Subcutaneous abdominal adipose tissue (tissue), 5 donors: ENCODE measurements around the gene NR2F1-AS1.

Experiments
- H3K27ac ChIP-seq: one replicate; pipeline ENCODE4 v1.7.0; 2013; ENCODE audit warnings: low read depth, mild to moderate bottlenecking, inconsistent platforms, low read length, moderate library complexity
- H3K27me3 ChIP-seq, 5 donors: one replicate each; pipeline ENCODE4 v1.7.0; 2013; ENCODE audit warnings: low read length in 5 of 5, inconsistent platforms in 1 of 5; ENCODE audit not compliant: control insufficient read depth in 5 of 5, insufficient read depth in 4 of 5
- H3K36me3 ChIP-seq, 5 donors: one replicate each; pipeline ENCODE4 v1.7.0; 2013; ENCODE audit warnings: low read length in 5 of 5; ENCODE audit not compliant: control insufficient read depth in 5 of 5, insufficient read depth in 5 of 5
- H3K4me1 ChIP-seq, 5 donors: one replicate each; pipeline ENCODE4 v1.7.0; 2013; ENCODE audit warnings: low read length in 5 of 5, mild to moderate bottlenecking in 3 of 5, moderate library complexity in 1 of 5; ENCODE audit not compliant: control insufficient read depth in 5 of 5, insufficient read depth in 5 of 5
- H3K4me3 ChIP-seq, 5 donors: one replicate each; pipeline ENCODE4 v1.7.0; 2013; ENCODE audit warnings: low read length in 5 of 5, low read depth in 1 of 5
- H3K9ac ChIP-seq, 5 donors: one replicate each; pipeline ENCODE4 v1.7.0; 2013; ENCODE audit warnings: low read length in 5 of 5, mild to moderate bottlenecking in 4 of 5, moderate library complexity in 3 of 5
- H3K9me3 ChIP-seq, 5 donors: one replicate each; pipeline ENCODE4 v1.7.0; 2013; ENCODE audit warnings: low read length in 5 of 5; ENCODE audit not compliant: control insufficient read depth in 5 of 5
- donor health status: healthy.
- donor health status: healthy.
- donor health status: healthy.
- donor health status: healthy.
- donor health status: healthy.

Gene NR2F1-AS1

DNA sequence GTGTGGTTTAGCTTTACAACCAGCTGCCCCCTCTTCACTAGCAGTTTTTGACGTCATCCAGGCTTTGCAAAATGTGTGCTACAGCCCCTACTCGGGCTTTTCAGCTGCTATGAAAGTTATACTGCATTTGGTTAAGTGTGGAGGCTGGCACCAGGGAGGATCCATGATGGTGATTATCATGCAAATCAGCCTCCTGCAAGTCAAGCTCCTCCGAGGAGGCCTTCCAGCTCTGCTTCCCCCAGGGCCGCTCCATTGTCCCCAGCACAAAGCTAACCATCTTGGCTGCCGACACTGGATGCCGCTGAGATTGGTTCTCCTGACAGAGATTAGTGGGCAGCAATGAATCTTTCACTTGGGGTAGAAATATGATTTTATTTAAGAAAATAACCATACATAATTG is 159.6 kb downstream of the NR2F1-AS1 start:
- Histone ChIP-seq H3K4me3 (no peak overlapping the region), H3K9ac (no peak overlapping the region), H3K36me3 (no peaks in the 10 kb centered on the region), H3K27ac (no peak overlapping the region), H3K4me1 (peaks cover 0 to 19% (median 0%) of the 10 kb centered on the region in 5 donors), H3K27me3 (no peaks in the 10 kb centered on the region), H3K9me3 (no peaks in the 10 kb centered on the region)

DNA sequence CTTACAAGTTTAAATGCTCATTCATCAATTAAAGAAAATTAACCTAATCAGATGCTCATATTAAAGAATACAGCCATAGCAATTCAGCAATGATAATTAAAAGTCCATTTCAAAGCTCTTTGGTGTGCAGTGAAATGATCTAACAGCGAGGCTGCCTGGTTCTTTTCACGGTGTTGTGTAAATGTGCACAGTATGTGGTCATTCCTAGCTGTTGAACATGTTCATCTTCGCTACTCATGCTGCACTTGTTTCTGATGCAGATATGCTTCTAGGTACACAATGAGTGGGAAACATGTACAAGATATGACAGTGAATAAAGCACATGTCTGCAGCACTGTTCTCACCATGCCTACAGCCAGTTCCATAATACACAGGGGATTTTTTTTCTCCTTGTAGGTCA is 163.5 kb downstream of the NR2F1-AS1 start:
- Histone ChIP-seq H3K27me3 (no peaks in the 10 kb centered on the region), H3K36me3 (no peaks in the 10 kb centered on the region), H3K4me1 (peaks cover 0 to 3% (median 0%) of the 10 kb centered on the region in 5 donors), H3K27ac (no peak overlapping the region), H3K4me3 (no peak overlapping the region), H3K9me3 (no peaks in the 10 kb centered on the region), H3K9ac (no peak overlapping the region)

DNA sequence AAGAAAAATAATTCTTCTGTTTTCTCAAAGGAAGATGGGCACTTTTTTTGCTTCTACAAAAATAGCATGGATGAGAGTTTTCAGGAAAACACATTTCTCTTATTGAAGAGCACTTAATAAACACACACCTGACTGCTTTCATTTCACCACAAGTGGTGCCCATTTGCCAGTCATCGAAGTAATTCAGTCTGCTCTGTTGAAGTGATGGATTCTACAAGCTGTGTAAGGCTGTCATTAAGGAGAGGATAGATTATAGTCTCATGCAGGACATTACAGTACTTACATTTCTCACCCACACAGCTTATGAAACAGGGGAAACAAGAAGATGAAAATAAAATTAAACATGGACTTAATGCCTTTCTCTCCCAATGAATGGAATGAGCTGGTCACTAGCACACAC is 165.2 kb downstream of the NR2F1-AS1 start:
- H3K4me3 ChIP-seq, result no peak overlapping the region
- no peaks in the 10 kb centered on the region for H3K36me3 ChIP-seq
- H3K4me1 ChIP-seq, result no peaks in the 10 kb centered on the region
- H3K27me3 ChIP-seq, result no peaks in the 10 kb centered on the region
- H3K9ac ChIP-seq, result no peak overlapping the region
- H3K27ac ChIP-seq, result no peak overlapping the region
- H3K9me3 ChIP-seq, result no peaks in the 10 kb centered on the region

DNA sequence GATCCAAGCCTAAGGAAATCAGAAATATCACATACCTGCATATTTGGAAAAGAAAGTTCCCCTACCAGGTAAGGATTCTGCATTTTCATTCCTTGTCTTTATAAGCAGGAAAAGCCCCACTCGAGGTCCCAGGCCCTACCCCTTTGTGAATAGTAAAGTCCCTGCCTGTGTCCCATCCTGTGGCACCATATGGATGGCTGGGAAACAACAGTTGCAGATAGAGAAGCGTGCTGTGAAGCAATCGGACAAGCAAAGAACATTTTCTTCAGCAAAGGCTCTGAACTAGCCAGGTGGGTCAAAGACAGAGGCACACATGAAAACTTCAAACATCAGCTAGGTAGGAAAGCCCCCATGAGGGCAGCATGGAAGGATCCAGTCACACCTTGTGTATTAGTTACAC is 169.3 kb downstream of the NR2F1-AS1 start:
- H3K27me3 ChIP-seq, result no peaks in the 10 kb centered on the region
- peaks cover 0 to 20% (median 13%) of the 10 kb centered on the region in 5 donors for H3K4me1 ChIP-seq
- H3K9ac ChIP-seq, result no peak overlapping the region
- no peaks in the 10 kb centered on the region for H3K9me3 ChIP-seq
- no peaks in the 10 kb centered on the region for H3K36me3 ChIP-seq
- no peak overlapping the region for H3K27ac ChIP-seq
- no peak overlapping the region for H3K4me3 ChIP-seq

DNA sequence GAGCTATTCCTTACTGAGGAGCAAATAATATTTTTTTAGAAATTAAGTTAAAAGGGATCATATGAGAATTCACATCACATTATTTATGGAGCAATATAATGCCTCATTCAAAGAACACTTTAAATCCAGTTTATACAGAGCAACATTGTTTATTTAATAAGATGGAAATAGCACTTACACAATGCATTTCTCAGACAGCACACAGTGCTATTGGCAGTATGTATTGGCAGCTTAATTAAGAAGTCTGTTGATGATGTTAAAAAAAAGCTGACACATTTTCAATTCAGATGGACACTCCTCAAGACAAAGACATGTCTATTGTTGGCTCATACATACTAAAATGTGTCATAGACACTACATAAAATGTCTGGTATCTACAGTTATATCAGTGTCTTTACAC is 171.3 kb downstream of the NR2F1-AS1 start:
- no peaks in the 10 kb centered on the region for H3K27me3 ChIP-seq
- H3K4me1 ChIP-seq, result peaks cover 0 to 23% (median 13%) of the 10 kb centered on the region in 5 donors
- no peak overlapping the region for H3K4me3 ChIP-seq
- no peak overlapping the region for H3K9ac ChIP-seq
- no peaks in the 10 kb centered on the region for H3K36me3 ChIP-seq
- no peaks in the 10 kb centered on the region for H3K9me3 ChIP-seq
- no peak overlapping the region for H3K27ac ChIP-seq

DNA sequence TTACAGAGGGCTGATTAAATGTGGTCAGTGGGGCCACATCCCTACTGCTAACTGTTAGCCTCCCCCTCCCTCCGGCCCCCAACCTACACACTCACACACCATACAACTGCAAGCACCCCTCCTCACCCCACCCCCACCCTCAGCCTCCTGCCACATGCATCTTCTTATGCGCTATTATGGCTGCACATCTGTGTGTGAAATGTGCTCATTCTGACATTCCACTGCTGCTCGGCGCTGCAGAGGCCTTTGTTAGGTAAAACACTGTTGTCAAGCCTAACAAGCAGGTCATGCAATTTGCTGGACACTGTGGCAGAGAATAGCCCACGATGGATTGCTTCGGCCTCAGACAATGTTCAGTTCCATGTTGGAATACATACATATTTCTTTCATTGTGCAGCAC is 173.6 kb downstream of the NR2F1-AS1 start:
- no peak overlapping the region for H3K4me3 ChIP-seq
- no peaks in the 10 kb centered on the region for H3K27me3 ChIP-seq
- H3K27ac ChIP-seq, result no peak overlapping the region
- H3K36me3 ChIP-seq, result no peaks in the 10 kb centered on the region
- H3K9me3 ChIP-seq, result no peaks in the 10 kb centered on the region
- H3K4me1 ChIP-seq, result peaks cover 0 to 31% (median 13%) of the 10 kb centered on the region in 5 donors
- H3K9ac ChIP-seq, result no peak overlapping the region

DNA sequence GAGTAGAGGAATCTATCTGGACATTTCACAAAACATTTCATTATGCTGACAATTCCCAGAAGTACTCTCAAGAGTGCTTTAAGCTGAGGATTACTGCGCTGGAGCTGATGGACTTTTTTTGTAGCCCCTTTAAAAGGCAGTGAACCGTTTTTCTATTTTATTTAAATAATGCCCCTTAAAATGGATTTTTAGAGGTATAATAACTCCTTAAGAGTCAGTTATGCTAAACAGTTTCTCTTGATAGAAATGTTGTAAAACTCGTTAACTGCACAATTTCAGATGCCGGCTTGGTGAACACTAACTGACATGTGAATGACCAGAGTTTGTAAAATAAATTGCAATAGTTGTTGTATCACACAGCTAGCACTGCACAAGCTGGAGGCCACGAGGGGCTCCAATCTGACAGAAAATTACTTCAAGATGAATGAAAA is 174.0 kb downstream of the NR2F1-AS1 start:
- Histone ChIP-seq H3K4me3 (no peak overlapping the region), H3K36me3 (no peaks in the 10 kb centered on the region)

DNA sequence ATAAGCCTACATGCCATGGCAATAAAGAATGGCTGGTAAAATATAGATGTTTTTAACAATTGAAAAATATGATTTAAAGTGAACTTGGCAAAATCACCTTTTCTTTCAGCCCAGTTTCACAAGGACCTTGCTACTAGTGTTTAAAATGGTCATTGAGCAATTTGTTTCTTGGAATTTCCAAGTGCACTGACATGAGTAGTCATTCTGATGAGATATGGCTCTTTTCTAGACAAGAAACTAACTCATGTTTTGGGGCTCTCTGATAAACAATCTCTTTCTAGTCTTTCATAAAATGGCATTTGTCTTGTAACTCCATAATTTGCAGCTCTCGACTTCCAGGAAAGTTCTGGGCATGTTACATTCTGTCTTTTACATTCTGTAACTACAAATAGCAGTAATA is 176.8 kb downstream of the NR2F1-AS1 start:
- H3K9me3 ChIP-seq, result no peaks in the 10 kb centered on the region
- no peaks in the 10 kb centered on the region for H3K36me3 ChIP-seq
- H3K27ac ChIP-seq, result no peak overlapping the region
- H3K4me1 ChIP-seq, result peaks cover 0 to 31% (median 12%) of the 10 kb centered on the region in 5 donors
- no peaks in the 10 kb centered on the region for H3K27me3 ChIP-seq
- no peak overlapping the region for H3K9ac ChIP-seq
- no peak overlapping the region for H3K4me3 ChIP-seq

More for the DNA sequence above, 174.0 kb downstream of the NR2F1-AS1 start:
- H3K27me3 ChIP-seq, result no peaks in the 10 kb centered on the region
- H3K27ac ChIP-seq, result no peak overlapping the region
- H3K9me3 ChIP-seq, result no peaks in the 10 kb centered on the region
- no peak overlapping the region for H3K9ac ChIP-seq
- peaks cover 0 to 31% (median 13%) of the 10 kb centered on the region in 5 donors for H3K4me1 ChIP-seq

DNA sequence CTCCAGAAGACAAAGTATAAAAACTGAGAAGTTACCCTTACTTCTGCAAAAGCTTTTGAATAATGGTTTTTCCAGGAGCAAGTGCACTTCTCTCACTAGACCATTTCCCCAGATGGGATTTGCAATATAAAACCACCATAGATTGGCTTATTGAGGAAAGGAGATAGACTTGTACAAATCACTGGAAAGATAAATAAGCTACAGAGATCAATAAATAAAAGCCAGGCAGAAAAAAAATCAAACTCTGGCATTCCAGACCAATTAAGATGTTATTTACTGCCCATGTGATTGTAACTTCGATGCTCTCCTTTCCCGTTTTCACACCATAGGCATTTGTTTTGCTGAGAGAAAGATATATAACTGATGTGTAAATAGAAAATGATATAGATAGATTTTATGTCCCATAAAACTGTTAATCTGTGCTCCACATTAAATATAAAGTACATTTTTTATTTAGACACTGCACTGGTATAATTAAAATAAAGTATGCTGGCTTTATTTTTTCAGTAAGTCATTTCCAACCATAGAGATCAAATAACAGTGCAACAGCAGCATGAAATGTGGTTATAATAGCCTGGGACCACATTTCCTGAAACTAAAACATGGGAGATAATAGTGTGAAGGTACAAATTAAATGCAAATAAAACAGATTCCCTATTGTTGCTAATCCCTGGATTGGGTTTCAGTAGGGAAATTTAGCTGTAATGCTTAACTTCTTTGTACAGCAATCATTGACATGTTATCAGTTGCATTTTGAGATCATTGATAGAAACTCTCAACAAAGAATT is 177.7 kb downstream of the NR2F1-AS1 start:
- no peak overlapping the region for H3K27ac ChIP-seq
- no peaks in the 10 kb centered on the region for H3K36me3 ChIP-seq
- H3K4me1 ChIP-seq, result peaks cover 0 to 22% (median 3%) of the 10 kb centered on the region in 5 donors
- no peaks in the 10 kb centered on the region for H3K9me3 ChIP-seq
- no peak overlapping the region for H3K9ac ChIP-seq
- H3K4me3 ChIP-seq, result no peak overlapping the region
- no peaks in the 10 kb centered on the region for H3K27me3 ChIP-seq

DNA sequence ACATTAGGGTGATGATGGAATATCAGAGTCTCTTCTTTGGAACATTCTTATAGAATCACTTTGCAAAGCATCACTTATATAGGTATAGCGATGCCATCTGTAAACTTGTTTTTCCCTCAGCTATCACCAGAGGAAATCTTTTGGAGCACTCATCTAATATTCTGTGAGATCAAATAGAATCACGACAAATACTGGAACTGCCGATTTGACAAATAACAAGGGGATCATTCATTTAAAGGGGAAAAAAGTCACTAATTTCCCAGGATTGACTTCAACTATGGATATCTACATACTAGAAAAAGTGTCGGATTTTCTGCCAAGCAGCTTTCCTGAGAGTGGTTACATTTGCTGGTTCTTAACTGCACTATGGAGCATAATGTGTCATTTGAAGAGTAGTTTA is 178.6 kb downstream of the NR2F1-AS1 start:
- peaks cover 0 to 18% (median 0%) of the 10 kb centered on the region in 5 donors for H3K4me1 ChIP-seq
- no peaks in the 10 kb centered on the region for H3K36me3 ChIP-seq
- H3K9ac ChIP-seq, result no peak overlapping the region
- H3K4me3 ChIP-seq, result no peak overlapping the region
- no peaks in the 10 kb centered on the region for H3K9me3 ChIP-seq
- no peak overlapping the region for H3K27ac ChIP-seq
- H3K27me3 ChIP-seq, result no peaks in the 10 kb centered on the region
